HG03025 (cell line): Measurements from ENCODE around the gene ELANE.

ENCODE experiments used
- ATAC-seq: cut with Tn5 transposase; IDR thresholded peaks from one replicate; pipeline ENCODE4 v1.9.1; 2021; ENCODE audit warnings: mild to moderate bottlenecking, moderate library complexity; ENCODE audit not compliant: unreplicated experiment, low FRiP score

Gene ELANE

DNA sequence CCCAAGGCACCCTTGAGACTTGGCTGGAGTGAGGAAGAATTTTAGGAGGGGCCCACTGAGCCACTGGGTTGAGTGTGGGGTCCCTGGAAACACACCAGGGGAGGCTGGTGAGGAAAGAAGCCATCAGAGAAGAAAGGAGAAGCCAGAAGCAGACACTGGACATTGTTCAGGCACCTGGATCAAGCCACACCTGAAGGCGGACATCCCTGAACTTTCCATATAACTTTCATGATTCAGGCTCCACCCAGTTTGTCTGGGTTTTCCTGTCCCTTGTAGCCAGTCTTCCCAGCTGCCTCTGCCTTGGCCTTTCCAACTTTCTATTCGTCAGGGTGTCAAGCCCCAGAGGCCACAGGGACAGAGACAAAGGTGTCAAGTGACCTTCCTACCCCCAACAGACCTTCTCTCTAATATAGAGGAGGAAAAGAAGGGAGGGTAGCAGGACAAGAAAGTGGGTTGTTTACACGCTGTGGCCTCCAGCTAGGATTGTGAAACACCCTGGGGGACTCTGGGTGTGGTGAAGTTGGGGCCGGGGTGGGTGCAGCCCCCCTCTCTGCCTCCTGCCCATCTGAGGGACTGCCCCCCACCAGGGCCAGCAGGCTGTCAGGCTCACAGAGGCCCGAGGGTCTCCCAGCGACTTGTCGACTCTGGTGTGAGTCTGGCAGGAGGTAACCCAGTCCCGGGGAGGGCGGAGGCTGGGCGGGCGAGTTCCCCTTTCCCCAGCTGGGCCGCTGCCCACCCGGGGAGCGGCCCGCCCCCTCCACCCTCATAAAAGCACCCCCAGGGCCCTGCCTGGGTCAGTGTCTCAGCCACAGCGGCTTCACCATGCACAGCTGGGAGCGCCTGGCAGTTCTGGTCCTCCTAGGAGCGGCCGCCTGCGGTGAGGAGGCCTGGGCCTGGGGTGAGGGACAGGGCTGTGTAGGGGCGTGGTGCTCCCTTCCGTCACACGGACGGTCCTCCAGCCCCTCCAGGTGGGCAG lies 7.1 kb downstream of the ELANE start, which contains the start of gene CFD:
TSS of gene CFD (plus strand) at position 797 of the 976 bp plus-strand sequence. CDS start at position 823, 26 bp downstream.
- no peak for ATAC-seq

DNA sequence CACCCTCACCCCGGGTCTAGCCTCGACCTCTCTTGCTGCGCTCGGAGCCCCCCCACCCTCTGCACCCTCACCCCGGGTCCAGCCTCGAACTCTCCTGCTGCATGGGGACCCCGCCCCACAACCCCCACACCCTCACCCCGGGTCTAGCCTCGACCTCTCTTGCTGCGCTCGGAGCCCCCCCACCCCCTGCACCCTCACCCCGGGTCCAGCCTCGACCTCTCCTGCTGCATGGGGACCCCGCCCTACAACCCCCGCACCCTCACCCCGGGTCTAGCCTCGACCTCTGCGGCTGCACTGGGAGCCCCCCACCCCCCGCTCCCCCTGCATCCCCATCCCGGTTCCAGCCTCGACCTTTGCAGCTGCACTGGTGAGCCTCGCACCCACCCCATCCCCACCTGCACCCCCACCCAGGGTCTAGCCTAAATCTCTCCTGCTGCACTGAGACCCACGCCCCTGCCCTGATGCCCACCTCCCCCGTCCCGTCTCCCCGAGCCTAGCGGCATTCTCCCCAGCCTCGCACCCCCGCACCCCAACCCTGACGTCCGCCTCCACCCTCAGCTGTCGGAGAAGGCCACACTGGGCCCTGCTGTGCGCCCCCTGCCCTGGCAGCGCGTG lies 9.1 kb downstream of the ELANE start:
- no peak for ATAC-seq

DNA sequence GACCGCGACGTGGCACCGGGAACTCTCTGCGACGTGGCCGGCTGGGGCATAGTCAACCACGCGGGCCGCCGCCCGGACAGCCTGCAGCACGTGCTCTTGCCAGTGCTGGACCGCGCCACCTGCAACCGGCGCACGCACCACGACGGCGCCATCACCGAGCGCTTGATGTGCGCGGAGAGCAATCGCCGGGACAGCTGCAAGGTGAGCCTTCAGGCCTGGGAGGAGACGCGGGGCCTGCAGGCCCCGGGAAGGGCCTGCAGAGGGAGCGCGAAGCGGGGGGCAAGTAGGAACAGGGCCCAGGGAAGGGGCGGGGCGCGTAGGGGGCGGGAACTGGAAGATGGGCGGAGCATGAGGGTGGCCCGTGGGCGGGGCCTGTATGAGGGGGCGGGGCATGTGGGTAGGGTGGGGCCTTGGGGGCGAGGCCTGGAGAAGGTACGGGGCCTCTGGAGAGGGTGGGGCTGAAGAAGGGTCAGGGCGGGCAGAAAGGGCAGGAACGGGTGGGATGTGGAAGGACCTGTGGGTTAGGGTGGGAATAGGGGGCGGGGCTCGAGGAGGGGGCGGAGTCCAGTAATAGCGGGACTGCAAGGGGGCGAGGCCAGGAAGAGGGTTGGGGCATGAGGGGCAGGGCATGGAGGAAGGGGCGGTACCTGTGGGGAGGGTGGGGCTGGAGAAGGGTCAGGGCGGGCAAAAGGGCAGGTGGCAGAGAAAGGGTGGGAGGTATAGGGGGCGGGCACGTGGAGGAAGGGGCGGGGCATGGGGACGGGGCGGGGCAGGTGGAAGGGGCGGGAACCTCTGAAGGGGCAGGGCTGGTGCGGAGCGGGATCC lies 9.9 kb downstream of the ELANE start:
- no peak for ATAC-seq

DNA sequence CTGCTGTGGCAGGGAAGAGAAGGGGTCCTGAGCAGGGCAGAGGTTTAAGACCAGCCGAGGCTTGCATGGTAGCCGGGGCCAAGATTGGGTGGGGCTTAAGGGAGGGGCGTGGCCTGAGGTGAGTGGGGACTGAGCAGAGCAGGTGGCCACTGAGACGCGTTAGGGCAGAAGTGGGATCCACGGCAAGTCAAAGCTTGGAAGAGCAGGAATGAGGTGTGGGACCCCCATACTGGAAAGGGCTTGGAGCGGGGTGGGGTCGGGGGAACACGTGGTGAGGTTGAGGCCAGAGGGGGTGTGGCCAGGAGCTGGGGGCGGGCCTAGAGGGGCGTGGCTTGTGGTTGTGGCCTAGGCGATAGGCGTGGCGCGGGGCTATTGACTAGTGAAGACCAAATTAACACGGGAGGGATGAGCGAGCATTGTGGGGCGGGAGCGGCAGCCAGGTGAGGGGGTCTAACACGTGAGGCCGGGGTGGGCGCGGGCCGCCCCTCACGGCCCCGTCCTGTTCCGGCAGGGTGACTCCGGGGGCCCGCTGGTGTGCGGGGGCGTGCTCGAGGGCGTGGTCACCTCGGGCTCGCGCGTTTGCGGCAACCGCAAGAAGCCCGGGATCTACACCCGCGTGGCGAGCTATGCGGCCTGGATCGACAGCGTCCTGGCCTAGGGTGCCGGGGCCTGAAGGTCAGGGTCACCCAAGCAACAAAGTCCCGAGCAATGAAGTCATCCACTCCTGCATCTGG lies 10.6 kb downstream of the ELANE start:
- no peak for ATAC-seq

DNA sequence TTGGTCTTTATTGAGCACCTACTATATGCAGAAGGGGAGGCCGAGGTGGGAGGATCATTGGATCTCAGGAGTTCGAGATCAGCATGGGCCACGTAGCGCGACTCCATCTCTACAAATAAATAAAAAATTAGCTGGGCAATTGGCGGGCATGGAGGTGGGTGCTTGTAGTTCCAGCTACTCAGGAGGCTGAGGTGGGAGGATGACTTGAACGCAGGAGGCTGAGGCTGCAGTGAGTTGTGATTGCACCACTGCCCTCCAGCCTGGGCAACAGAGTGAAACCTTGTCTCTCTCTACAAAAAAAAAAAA lies 11.2 kb downstream of the ELANE start:
- no peak for ATAC-seq

DNA sequence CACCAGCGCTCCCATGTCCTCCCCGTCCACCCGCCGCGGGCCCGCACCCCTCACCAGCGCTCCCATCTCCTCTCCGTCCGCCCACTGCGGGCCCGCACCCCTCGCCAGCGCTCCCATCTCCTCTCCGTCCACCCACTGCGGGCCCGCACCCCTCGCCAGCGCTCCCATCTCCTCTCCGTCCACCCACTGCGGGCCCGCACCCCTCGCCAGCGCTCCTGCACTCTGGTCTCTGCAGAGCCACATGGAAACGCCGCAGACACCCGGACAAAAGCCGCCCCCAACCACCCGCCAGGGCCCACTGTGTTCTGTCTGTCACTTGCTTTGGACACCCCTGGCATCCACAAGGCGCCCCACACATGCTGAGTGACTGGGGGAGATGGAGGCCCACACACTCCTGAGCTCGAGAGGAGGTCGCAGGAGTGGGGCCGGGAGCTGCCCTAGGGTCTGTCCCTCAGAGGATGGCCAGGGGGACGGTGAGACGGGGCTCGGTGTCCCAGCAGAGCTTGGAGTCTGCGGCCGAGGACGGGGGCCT lies 14.7 kb downstream of the ELANE start:
- no peak for ATAC-seq

DNA sequence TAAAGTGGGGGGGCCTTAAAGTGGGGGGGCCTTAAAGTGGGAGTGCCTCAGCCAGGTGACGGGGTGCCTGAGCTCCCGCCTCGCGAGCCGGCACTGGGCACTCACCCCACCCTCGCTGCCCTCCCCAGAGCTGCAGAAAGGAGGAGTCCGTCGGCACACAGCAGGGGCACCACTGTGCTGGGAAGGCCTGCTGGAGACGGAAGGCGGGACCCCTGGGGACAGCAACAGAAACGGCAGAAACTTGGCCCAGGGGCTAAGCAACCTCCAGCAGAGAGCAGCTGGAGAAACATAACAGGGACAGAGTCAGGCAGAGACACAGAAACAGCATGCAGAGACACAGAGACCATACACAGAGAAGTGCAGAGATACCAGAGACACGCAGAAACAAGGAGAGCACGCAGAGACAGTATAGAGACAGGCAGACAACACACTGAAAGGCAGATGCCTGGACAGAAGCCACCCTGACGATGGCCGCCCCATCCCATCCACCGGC lies 15.2 kb downstream of the ELANE start:
- ATAC-seq, result no peak

DNA sequence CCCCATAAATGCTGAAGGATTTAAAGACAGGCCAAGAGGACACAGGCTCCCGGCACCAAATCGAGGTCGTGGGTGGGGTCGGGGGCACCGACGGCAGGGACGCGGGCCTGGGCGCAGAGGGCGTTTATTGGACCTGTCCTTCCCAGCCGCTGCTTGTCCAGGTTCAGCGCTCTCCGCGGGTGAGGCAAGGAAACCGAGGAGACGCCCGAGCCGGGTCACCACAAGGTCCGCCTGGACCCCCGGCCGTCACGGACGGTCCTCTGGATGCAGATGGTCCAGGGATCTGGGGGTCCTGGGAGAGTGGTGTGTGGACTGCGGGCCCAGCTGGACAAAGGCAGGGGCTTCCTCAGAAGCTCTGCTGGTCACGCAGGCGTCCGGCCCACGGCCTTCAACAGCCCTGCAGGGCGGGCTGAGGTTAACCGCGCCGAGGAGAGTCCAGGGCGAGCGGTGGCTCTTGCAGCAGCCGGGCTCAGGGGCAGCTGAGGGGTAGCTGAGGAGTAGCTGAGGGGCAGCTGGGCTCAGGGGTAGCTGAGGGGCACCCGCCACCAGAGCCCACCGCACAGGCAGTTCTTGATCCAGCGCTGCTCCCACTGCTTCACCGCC lies 15.9 kb downstream of the ELANE start:
- ATAC-seq, result no peak

DNA sequence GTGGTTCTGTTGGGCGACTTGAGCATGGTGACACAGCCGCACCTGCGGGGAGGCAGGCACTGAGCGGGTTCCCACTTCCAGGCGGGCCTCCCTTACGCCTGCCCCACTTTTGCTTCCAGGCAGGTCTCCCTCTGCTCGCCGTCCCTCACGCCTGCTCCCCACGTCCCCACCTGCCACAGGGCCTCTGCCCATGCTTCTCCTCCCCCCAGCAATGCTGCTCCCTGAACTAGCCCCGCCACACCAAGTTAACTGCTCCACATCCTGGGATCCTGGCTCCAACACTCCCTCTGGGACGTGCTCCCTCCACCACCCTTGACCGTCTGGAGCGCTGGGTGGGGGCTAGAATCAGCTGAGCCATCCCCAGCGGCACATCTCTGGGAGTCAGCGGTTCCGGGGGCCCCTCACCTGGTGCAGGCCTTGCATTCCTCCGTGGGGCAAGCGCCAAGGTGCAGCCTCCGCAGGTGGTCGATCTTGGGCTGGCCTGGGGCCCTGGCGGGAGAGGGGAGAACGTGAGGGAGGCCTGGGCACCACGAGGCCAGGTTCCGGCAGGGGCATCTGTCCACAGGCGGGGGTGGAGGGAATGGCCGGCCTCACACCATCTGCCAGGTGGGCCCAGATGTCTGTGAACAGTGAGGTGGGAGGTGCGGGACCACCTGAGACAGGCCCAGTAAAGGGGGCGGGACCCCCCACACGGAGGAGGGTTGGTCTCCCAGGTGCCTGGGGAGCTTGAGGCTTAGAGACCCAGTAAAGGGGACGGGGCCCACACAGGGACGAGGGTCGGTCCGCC lies 16.5 kb downstream of the ELANE start:
- ATAC-seq, result no peak

DNA sequence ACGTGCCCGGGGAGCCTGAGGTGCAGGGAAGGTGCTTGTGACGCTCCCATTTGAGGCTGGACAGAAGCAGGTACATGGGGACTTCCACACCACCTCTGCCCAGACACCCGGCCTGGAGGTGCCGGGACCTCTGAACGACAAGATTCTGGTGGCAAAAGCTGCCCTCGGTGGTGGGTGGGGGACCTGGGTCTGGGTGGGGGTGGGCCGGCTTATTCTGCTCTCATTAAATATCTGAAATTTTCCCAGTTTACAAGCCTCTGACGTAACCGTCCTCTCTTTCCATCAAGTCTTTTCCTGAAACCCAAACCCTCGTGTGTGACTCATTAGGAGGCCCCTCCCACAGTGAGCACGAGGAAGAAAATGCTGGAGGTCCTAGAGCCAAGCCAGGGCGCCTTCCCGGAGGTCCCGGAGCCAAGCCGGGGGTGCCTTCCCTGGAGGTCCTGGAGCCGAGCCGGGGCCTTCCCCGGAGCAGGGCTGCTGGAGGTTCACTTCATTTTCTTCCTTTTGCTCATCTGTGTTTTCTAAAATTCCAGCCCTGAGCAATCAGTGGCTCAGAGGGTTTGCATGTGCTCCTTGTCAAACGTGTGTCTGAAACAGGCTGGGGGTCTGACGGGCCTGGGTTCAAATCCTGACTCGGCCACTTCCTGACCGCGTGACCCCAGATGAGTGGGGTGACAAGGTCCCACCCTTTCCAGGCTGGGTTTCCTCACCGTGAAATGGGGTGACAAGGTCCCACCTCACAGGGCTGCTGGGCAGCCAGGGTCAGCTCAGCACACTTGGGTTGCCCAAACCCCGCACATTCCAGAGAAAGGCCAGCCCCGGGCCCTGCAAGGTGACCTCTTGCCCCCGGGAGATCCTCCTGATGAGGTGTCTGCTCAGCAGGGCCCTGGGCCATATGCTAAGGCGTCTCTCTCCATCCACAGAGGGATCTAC lies 17.4 kb downstream of the ELANE start:
- ATAC-seq, result no peak

DNA sequence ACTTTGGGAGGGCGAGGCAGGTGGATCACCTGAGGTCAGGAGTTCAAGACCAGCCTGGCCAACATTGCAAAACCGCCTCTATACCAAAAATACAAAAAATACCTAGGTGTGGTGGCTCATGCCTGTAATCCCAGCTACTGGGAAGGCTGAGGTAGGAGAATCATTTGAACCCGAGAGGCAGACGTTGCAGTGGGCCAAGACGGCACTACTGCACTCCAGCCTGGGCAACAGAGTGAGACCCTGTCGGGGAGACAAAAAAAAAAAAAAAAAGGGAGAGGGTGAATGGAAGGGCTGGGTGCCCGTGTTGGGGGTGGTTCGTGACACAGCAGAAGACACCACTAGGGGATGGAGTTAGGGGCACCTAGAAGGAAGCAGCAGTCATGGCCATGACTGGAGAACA lies 18.2 kb downstream of the ELANE start:
- ATAC-seq, result no peak

DNA sequence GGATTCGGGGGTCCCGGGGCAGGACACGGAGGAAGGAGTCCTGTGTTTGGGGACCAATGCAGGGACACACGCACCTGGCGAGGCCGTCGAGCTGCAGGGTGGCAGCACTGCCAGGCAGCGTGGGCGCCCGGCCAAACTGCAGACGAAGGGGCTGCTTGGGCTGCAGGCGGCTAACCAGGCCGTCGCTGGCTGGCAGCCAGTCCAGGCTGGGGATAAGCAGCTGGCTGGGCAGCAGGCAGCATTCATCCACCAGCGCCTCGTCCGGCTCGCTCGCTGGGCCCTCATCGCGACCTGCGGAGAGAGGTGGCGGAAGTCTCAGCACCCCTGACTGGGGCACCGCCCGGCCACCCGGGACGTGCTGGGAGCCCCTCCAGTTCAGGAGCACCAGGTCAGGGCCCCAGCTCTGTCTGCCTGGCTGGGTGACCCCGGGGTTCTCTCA lies 18.9 kb downstream of the ELANE start:
- ATAC-seq, result no peak

DNA sequence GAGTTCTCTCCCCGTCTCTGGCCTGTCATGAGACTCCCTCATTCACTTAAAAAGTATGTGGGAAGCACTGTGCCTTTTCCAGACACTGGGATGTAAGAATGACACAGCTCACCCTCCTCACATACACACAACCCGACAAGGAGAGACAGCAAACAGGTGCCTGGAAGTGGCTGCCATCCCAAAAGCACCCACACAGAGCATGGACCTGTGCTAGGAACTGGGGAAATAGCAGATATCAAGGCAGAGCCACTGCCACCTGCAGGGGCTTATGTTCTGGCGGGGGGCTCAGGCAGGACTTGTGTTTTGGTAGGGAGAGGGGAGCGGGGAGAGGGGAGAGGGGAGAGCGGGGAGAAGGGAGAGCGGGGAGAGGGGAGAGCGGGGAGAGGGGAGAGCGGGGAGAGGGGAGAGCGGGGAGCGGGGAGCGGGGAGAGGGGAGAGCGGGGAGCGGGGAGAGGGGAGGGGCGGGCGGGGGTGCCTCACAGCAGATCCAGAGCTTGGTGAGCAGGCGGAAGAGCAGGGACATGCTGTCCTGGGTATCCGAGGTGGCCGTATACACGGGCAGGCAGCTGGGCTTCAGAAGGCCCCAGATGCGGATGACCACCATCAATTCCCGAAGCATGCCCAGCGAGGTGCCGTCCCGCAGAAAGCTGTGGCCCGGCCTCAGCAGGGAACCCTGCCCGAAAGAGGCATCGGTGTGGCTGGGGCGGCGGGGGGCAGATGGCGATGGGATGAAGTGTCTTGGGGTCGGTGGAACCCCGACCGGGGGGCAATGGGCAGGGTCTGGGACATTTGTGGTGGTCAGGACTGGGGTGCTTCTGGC lies 19.6 kb downstream of the ELANE start:
- ATAC-seq, result no peak

DNA sequence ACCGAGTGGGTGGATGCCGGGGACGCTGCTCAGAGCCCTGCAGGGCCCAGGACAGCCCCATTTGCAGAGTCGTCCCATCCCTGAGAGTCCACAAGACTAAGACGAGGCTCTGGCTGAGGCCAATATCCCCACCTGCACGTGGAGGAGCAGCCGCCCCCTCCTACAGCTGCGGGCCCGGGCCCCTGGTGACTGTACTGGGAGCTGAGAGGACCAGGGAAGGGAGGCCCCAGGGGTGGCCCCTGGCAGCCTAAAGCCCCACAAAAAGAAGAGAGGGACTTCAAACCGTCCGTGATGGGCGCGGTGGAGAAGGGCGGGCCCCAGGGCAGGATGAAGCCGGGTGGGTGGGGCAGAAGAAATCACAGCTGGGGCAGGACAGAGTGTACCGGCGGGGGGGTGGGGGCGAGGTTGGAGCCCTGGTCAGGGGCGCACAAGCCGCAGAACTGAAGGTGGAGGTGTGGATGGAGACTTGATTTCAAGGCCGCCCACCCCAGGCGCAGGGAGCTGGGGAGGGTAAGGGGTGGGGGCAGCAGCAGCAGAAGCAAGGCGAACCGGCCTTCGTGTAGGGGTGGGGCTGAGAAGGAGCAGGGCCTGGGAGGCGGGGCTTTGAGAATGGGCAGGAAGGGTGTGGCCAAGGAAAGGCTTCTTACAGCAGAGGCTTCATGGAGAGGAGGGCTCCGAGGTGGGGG lies 20.3 kb downstream of the ELANE start:
- ATAC-seq, result no peak

DNA sequence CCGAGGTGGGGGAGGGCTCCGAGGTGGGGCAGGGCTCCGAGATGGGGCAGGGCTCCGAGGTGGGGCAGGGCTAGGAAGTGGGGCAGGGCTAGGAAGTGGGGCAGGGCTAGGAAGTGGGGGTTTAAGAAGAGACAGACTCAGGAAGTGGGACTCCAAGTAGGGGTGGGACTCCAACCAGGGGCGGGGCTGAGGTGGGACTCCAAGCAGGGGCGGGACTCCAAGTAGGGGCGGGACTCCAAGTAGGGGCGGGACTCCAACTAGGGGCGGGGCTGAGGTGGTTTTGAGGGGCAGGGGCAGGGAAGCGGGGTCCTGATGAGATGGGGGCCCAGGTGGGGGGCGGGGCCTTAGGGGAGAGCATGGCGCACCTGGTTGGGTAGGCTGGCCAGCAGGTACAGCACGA lies 21.0 kb downstream of the ELANE start:
- no peak for ATAC-seq

DNA sequence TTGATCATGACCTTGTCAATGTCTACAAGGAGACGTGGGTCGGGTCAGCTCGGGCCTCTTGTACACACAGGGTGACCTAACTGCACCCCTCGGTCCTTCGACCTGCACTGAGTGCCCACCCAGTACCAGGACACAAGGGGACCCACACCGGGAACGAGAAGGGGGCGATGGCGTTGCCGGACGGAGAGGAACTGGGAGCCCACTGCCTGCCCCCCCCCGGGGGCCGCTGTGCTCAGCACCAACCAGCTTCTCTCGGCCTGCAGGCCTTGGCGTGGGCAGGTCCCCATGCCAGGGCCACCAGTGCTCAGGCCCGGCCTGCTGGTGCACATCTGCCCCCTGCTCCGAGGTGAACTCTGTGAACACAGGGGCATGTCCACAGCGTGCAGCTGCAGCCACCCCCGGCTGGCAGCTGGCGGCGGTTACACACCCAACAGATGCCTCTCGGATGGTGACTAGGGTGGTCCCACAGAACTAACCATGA lies 21.5 kb downstream of the ELANE start:
- ATAC-seq, result no peak
